Measurements from ENCODE around the gene TEX22. TPM values are rescaled to one million over a fixed set of nuclear protein-coding genes. Genes with fewer than 3 reads are reported as not detected.
"Not testable (repeated sequence)": the region's sequence is repeated elsewhere in the genome, so short reads cannot be mapped to it uniquely, and the experiment has no call there.

TEX22 gene
- polyA plus RNA-seq, 1 experiment, result 0.05 TPM

DNA sequence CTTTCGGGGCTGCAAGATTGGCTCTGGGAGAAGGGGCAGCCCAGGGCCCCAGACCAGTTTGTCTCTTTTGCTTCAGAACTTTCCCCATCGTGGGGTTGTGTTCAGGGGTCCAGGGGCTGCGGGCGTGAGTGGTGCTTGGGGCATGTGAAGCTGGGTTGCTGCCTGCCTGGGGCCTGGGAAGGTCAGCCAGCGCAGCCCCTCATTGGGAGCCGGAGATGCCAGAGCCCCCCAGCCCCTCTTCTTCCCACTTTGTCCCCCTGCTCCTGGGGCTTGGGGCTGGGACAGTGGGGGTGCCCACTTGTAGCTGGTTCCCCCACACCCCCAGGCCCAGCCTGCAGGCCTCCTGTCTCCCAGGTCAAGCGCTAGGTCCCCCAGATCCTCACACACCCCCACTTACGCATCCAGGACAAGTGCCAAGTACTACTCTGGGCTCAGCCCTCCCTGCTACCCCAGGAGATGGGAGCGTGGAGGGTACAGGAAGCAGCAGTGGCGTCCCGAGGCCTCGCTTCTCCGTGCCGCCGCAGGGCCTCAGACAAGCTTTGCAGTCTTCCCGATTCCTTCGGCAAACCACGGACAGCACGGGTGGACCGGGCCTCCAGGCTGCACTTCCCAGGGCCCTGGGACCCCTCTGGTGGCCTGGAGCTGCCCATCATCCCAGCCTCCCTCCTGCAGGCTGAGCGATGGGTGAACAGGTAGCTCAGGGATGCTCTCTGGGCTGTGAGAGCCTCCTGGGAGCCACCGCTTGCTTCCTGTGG, 42.3 kb upstream of the TEX22 start:
- Histone ChIP-seq H3K9me3 (ENCODE audit: control insufficient read depth, insufficient read depth, low read length) (no peaks in the 10 kb centered on the region; the same call in 1 of the 2 replicates), H3K27ac (ENCODE audit: low read depth, low read length) (no peak overlapping the region), H3K4me3 (ENCODE audit: low read depth, low read length) (no peak overlapping the region), H3K27me3 (ENCODE audit: control insufficient read depth, insufficient read depth, low read length) (no peaks in the 10 kb centered on the region)
- ChIA-PET CTCF (interaction anchor here (1.6 kb wide), 1 partner anchor 15 kb away, joined by 6 read pairs; no protein-coding TSS in a partner anchor), POLR2A (interaction anchor here (1.1 kb wide), 1 partner anchor 55 kb away, joined by 3 read pairs; no protein-coding TSS in a partner anchor)
- DNase-seq (ENCODE audit: low read depth, low spot score), result no peak
- TF ChIP-seq, protein P1, sequence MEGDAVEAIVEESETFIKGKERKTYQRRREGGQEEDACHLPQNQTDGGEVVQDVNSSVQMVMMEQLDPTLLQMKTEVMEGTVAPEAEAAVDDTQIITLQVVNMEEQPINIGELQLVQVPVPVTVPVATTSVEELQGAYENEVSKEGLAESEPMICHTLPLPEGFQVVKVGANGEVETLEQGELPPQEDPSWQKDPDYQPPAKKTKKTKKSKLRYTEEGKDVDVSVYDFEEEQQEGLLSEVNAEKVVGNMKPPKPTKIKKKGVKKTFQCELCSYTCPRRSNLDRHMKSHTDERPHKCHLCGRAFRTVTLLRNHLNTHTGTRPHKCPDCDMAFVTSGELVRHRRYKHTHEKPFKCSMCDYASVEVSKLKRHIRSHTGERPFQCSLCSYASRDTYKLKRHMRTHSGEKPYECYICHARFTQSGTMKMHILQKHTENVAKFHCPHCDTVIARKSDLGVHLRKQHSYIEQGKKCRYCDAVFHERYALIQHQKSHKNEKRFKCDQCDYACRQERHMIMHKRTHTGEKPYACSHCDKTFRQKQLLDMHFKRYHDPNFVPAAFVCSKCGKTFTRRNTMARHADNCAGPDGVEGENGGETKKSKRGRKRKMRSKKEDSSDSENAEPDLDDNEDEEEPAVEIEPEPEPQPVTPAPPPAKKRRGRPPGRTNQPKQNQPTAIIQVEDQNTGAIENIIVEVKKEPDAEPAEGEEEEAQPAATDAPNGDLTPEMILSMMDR (IDR thresholded peaks at IDR 0.05; ENCODE audit: low read depth, low read length), result no peak

- ChIA-PET POLR2A (interaction anchor here (1.1 kb wide), 1 partner anchor 56 kb away, joined by 3 read pairs; no protein-coding TSS in a partner anchor), CTCF (interaction anchor here (1.6 kb wide), 1 partner anchor 14 kb away, joined by 6 read pairs; no protein-coding TSS in a partner anchor)
- DNase-seq (ENCODE audit: low read depth, low spot score), result no peak
These were observed 41.4 kb upstream of the TEX22 start for GRCh38 chr14:105356927-105357326.

GRCh38 chr14:105357626-105358025, 40.7 kb upstream of the TEX22 start:
- ChIA-PET CTCF (no interaction called here), POLR2A (no interaction called here)
- H3K9me3 ChIP-seq (ENCODE audit: control insufficient read depth, insufficient read depth, low read length), result no peaks in the 10 kb centered on the region; the same call in 1 of the 2 replicates
- TF ChIP-seq, protein P1 (IDR thresholded peaks at IDR 0.05; ENCODE audit: low read depth, low read length), result no peak
- no peak overlapping the region for H3K27ac ChIP-seq (ENCODE audit: low read depth, low read length)
- H3K4me3 ChIP-seq (ENCODE audit: low read depth, low read length), result no peak overlapping the region
- H3K27me3 ChIP-seq (ENCODE audit: control insufficient read depth, insufficient read depth, low read length), result no peaks in the 10 kb centered on the region
- DNase-seq (ENCODE audit: low read depth, low spot score), result no peak

More at GRCh38 chr14:105356927-105357326, 41.4 kb upstream of the TEX22 start:
- Histone ChIP-seq H3K9me3 (ENCODE audit: control insufficient read depth, insufficient read depth, low read length) (no peaks in the 10 kb centered on the region; the same call in 1 of the 2 replicates), H3K27ac (ENCODE audit: low read depth, low read length) (no peak overlapping the region), H3K4me3 (ENCODE audit: low read depth, low read length) (no peak overlapping the region), H3K27me3 (ENCODE audit: control insufficient read depth, insufficient read depth, low read length) (no peaks in the 10 kb centered on the region)
- TF ChIP-seq, protein P1 (IDR thresholded peaks at IDR 0.05; ENCODE audit: low read depth, low read length), result no peak

GRCh38 chr14:105358140-105358846, 40.0 kb upstream of the TEX22 start:
- no peak for DNase-seq (ENCODE audit: low read depth, low spot score)
- no peak overlapping the region for H3K4me3 ChIP-seq (ENCODE audit: low read depth, low read length)
- TF ChIP-seq, protein P1 (IDR thresholded peaks at IDR 0.05; ENCODE audit: low read depth, low read length), result no peak
- ChIA-PET POLR2A (no interaction called here), CTCF (no interaction called here)
- H3K9me3 ChIP-seq (ENCODE audit: control insufficient read depth, insufficient read depth, low read length), result no peaks in the 10 kb centered on the region; the same call in 1 of the 2 replicates
- H3K27me3 ChIP-seq (ENCODE audit: control insufficient read depth, insufficient read depth, low read length), result no peaks in the 10 kb centered on the region
- H3K27ac ChIP-seq (ENCODE audit: low read depth, low read length), result no peak overlapping the region

DNA sequence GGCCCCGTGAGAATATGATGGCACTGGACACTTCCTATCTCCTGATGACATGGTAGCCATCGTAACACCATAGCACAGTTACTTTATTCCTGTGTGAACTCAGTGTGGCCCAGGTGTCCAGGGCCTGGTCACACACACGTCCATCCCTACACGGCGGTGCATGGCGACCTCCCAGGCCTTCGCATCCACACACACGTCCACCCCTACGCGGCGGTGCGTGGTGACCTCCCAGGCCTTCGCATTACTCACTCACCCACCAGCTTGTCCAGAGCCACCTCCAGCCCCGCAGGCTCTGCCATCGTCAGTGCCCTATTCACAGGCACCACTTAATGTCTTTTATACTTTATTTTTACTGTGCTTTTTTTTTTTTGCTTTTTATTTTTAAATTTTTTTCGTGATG, 39.4 kb upstream of the TEX22 start:
- H3K4me3 ChIP-seq (ENCODE audit: low read depth, low read length), result no peak overlapping the region
- no peak for DNase-seq (ENCODE audit: low read depth, low spot score)
- no peak overlapping the region for H3K27ac ChIP-seq (ENCODE audit: low read depth, low read length)
- no peaks in the 10 kb centered on the region for H3K27me3 ChIP-seq (ENCODE audit: control insufficient read depth, insufficient read depth, low read length)
- ChIA-PET POLR2A (no interaction called here), CTCF (no interaction called here)
- TF ChIP-seq, protein P1 (IDR thresholded peaks at IDR 0.05; ENCODE audit: low read depth, low read length), result no peak
- no peaks in the 10 kb centered on the region; the same call in 1 of the 2 replicates for H3K9me3 ChIP-seq (ENCODE audit: control insufficient read depth, insufficient read depth, low read length)

DNA sequence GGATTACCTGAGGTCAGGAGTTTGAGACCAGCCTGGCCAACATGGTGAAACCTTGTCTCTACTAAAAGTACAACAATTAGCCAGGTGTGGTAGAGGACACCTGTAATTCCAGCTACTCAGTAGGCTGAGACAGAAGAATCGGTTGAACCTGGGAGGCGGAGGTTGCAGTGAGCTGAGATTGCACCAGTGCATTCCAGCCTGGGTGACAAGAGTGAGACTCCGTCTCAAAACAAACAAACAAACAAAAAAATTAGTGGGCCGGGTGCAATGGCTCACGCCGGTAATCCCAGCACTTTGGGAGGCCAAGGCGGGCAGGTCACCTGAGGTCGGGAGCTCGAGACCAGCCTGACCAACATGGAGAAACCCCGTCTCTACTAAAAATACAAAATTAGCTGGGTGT, 36.9 kb upstream of the TEX22 start:
- H3K9me3 ChIP-seq (ENCODE audit: control insufficient read depth, insufficient read depth, low read length); DNase-seq (ENCODE audit: low read depth, low spot score); H3K27ac ChIP-seq (ENCODE audit: low read depth, low read length); H3K27me3 ChIP-seq (ENCODE audit: control insufficient read depth, insufficient read depth, low read length); POLR2A ChIA-PET; H3K4me3 ChIP-seq (ENCODE audit: low read depth, low read length): not testable (repeated sequence)
- CTCF ChIA-PET, result interaction anchor here (1.6 kb wide), 1 partner anchor 9 kb away, joined by 4 read pairs; no protein-coding TSS in a partner anchor
